GM19455 (cell line): ENCODE results near the gene VAV1.

Experiments used
- ATAC-seq: cut with Tn5 transposase; IDR thresholded peaks from one replicate; pipeline ENCODE4 v1.9.1; 2021; ENCODE audit not compliant: unreplicated experiment

Gene VAV1, protein sequence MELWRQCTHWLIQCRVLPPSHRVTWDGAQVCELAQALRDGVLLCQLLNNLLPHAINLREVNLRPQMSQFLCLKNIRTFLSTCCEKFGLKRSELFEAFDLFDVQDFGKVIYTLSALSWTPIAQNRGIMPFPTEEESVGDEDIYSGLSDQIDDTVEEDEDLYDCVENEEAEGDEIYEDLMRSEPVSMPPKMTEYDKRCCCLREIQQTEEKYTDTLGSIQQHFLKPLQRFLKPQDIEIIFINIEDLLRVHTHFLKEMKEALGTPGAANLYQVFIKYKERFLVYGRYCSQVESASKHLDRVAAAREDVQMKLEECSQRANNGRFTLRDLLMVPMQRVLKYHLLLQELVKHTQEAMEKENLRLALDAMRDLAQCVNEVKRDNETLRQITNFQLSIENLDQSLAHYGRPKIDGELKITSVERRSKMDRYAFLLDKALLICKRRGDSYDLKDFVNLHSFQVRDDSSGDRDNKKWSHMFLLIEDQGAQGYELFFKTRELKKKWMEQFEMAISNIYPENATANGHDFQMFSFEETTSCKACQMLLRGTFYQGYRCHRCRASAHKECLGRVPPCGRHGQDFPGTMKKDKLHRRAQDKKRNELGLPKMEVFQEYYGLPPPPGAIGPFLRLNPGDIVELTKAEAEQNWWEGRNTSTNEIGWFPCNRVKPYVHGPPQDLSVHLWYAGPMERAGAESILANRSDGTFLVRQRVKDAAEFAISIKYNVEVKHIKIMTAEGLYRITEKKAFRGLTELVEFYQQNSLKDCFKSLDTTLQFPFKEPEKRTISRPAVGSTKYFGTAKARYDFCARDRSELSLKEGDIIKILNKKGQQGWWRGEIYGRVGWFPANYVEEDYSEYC

GRCh38 chr19:6772028-6772865 lies at the start of gene VAV1:
Gene VAV1 (plus strand): TSS chr19:6772708. CDS start chr19:6772808, 100 bp downstream.
- no peak for ATAC-seq

DNA sequence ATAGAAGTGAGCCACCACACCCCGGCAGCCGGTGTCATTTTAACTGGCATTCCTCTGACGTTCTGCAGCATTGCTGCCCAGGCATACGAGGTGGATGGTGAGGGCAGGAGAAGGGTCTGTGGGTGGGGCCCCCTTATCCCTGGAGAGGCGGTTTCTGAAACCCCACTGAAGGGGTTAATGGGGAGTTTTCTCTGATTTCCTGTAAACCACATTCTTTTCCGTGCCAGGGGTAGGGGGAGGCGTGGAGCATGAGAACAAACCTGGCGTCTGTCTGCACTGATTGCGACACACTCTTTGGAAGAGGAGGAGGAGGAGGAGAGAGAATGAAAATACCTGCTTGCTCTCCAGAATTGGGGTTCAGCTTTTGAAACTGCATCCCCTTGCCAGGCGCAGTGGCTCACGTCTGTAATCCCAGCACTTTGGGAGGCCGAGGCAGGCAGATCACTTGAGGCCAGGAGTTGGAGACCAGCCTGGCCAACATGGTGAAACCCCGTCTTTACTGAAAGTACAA lies 49.3 kb upstream of the VAV1 start:
- ATAC-seq: no peak

DNA sequence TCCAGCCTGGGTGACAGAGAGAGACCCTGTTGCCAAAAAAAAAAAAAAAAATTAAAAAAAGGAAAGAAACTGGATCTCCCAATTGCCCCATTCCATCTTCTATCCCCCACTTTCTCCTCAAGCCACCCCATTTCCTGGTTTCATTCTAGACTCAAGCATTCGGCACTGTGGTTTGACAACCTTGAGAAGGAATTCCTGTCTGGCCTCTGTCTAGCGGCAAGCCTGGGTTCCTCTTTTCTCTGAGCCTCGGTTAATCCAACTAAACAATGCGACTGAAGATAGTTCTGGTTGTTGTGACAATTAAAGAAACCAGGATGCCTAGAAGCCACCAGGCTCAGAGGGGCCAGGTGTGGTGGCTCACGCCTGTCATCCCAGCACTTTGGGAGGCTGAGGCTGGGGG lies 48.8 kb upstream of the VAV1 start:
- ATAC-seq: no peak

- no peak for ATAC-seq
Measured at GRCh38 chr19:6724631-6725492, 47.6 kb upstream of the VAV1 start.

DNA sequence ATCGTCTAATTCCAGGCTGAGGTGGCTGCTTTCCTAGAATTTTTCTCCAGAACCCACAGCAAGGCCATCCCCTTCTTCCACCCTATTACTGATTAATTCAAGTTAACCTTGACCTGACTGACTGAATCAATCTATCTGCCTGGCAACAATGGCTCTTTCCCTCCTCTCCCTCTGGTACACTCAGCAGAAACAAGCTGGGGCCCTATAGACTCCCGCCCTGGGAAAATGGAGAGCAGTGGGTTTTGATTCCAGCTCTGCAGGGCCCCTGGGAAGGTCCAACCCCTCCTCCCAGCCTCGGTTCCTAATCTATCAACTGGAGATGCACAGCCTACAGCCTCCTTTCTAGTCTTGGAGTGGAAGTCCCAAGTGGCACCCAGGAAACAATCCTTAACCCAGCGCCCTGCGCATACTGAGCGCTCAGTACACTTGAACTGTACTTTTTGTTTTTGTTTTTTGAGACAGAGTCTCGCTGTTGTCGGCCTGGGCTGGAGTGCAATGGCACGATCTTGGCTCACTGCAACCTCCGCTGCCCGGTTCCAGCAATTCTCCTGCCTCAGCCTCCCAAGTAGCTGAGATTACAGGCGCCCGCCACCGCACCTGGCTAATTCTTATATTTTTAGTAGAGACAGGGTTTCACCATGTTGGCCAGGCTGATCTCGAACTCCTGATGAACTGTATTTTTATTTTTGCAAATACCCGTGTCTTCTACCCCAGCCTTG lies 46.8 kb upstream of the VAV1 start:
- ATAC-seq: no peak

- ATAC-seq: no peak
Measured at GRCh38 chr19:6728346-6728745, 44.2 kb upstream of the VAV1 start.

- no peak for ATAC-seq
Measured at GRCh38 chr19:6729573-6730152, 42.8 kb upstream of the VAV1 start.

- ATAC-seq: no peak
Measured at GRCh38 chr19:6730153-6730804, 42.2 kb upstream of the VAV1 start.

- no peak for ATAC-seq
Measured at GRCh38 chr19:6730941-6731670, 41.4 kb upstream of the VAV1 start.

DNA sequence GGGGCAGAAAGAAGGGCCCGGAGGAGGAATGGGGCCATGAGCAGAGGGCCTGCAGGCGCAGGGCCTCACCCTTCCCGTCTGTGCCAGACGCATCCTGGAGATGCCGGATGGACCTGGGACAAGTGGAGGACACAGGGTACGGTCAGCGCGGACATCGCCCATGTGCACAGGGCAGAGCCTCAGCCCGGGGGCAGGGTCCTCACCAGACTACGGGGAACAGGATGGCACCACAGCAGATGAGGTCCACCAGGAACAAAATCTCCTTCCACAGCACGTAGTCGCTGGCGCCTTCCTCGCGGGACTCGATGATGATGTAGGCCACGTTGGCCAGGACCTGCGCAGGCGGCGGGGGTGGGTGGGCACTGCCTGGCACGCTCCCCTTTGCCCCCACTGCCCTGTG lies 40.7 kb upstream of the VAV1 start:
- ATAC-seq: no peak

DNA sequence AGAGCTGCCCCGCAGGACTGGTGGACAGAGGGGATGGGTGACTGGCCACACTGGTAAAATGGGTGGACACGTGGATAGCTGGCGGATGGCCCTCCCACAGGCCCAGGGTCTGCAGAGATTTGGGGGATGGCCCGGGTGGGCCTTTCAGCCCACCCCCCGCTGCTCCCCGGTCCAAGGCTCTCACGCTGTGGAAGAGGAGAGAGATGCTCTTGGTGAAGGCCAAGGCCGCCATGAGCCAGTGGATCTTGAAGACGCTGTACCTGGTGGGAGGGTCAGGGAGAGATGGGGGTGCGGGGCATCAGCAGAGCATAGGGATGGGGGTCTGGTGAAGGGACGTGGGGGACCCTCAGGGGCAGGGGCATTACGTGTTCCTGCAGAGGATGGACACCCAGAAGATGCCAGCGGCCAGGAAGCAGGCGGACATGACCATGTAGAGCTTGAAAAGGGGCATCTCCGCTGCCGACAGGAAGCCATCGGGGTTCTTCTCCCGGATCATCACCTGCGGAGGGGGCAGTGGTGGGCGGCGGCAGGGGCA lies 39.6 kb upstream of the VAV1 start:
- ATAC-seq: no peak

- ATAC-seq: no peak
Measured at GRCh38 chr19:6733338-6734095, 39.0 kb upstream of the VAV1 start.

DNA sequence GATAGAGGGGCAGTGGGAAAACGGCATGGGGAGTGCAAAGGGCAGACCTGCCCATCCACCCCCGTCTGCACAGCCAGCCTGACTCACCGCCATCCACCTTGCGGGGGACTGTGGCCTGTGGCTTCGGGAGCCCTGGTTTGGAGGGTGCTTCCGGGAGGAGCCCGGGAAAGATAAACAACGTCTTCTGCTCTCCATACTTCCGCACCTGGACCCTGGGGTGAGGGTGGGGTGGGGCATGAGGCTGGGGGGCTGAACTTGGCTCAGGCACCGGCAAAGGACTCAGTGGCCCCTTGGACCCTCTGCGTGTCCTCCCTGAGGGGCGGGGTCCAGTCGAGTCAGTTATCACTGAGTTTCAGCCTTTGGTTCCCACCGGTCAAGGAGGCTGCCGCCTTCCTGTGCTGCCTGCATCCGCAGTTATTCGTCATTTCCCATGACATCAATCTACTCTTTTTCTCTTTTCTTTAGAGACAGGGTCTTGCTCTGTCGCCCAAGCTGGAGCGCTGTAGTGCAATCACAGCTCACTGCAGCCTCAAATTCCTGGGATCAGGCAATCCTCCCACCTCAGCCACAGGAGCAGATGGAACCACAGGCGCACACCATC lies 38.3 kb upstream of the VAV1 start:
- ATAC-seq: no peak

GRCh38 chr19:6735181-6735911 lies 37.2 kb upstream of the VAV1 start:
- no peak for ATAC-seq

DNA sequence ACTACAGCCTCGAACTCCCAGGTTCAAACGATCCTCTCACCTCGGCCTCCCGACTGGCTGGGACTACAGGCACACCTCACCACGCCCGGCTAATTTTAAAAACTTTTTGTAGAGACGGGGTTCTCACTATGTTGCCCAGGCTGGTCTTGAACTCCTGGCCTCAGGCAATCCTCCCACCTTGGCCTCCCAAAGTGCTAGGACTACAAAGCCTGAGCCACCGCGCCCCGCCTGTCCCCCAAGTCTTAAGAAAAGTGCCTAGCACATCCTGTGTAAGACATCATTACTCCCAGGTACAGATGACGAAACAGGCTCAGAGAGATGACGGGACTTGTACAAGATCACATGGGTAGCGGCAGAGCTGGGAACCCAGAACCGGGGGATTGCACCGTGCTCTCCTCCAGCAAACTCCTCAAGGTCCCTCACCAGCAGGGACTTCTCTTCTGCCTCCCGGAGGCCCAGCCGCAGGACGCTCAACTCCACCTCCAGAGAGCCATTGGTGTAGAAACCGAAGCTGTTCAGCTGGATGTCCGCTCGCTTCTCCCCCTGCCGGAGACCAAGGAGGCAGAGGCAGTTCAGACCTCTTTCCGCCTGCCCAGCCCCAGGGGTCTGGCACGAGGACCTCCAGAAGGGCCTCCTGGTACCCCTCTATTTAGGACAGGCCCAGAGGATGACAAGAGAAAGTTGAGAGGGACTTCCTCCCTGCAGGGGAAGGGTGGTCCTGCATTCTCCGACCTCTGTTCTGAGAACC lies 36.2 kb upstream of the VAV1 start:
- no peak for ATAC-seq
